Parathyroid adenoma (tissue), 2 donors: ENCODE data around the gene CAMSAP2.

Experiments
- H2AFZ ChIP-seq: fragments of 300-600 bp; sonication (generic); one replicate; pipeline ENCODE4 v1.7.0; 2017; ENCODE audit warnings: antibody characterized with exemption, mild to moderate bottlenecking
- H3K27ac ChIP-seq: fragments of 300-600 bp; sonication (generic); one replicate; pipeline ENCODE4 v1.7.0; 2017
- H3K27me3 ChIP-seq: fragments of 300-600 bp; sonication (generic); one replicate; pipeline ENCODE4 v1.7.0; 2017; ENCODE audit warnings: low read length; ENCODE audit not compliant: control insufficient read depth, insufficient read depth
- H3K36me3 ChIP-seq: fragments of 300-600 bp; sonication (generic); one replicate; pipeline ENCODE4 v1.7.0; 2017; ENCODE audit warnings: low read length; ENCODE audit not compliant: control insufficient read depth, insufficient read depth
- H3K4me1 ChIP-seq: fragments of 300-600 bp; sonication (generic); one replicate; pipeline ENCODE4 v1.7.0; 2017; ENCODE audit warnings: control low read depth
- H3K4me2 ChIP-seq: fragments of 300-600 bp; sonication (generic); one replicate; pipeline ENCODE4 v1.7.0; 2017; ENCODE audit warnings: low read length
- H3K4me3 ChIP-seq: fragments of 300-600 bp; sonication (generic); one replicate; pipeline ENCODE4 v1.7.0; 2017; ENCODE audit warnings: low read depth, low read length
- H3K79me2 ChIP-seq: fragments of 300-600 bp; sonication (generic); one replicate; pipeline ENCODE4 v1.7.0; 2017; ENCODE audit warnings: control low read depth
- H3K9ac ChIP-seq: fragments of 300-600 bp; sonication (generic); one replicate; pipeline ENCODE4 v1.7.0; 2017; ENCODE audit warnings: mild to moderate bottlenecking
- H3K9me3 ChIP-seq: fragments of 300-600 bp; sonication (generic); one replicate; pipeline ENCODE4 v1.7.0; 2017; ENCODE audit warnings: low read length; ENCODE audit not compliant: control insufficient read depth
- CTCF ChIP-seq: fragments of 300-600 bp; sonication (generic); IDR thresholded peaks from one replicate; pipeline ENCODE4 v1.7.0; 2017; ENCODE audit warnings: antibody characterized with exemption, mild to moderate bottlenecking
- donor health status: primary hyperparathyroidism.

Gene CAMSAP2

GRCh38 chr1:200874694-200875093 lies 136.0 kb downstream of the CAMSAP2 start:
- H3K4me1 ChIP-seq = no peaks in the 10 kb centered on the region

GRCh38 chr1:200875416-200875815 lies 136.7 kb downstream of the CAMSAP2 start:
- TF ChIP-seq CTCF = no peak

More at GRCh38 chr1:200874694-200875093, 136.0 kb downstream of the CAMSAP2 start:
- Histone ChIP-seq H3K4me3 (no peak overlapping the region), H3K79me2 (no peaks in the 10 kb centered on the region), H3K9ac (no peak overlapping the region), H3K4me2 (no peak overlapping the region), H3K27me3 (peaks cover 4% of the 10 kb centered on the region), H3K36me3 (no peaks in the 10 kb centered on the region), H3K9me3 (no peaks in the 10 kb centered on the region), H3K27ac (no peak overlapping the region), H2AFZ (no peak overlapping the region)
- TF ChIP-seq CTCF = no peak

GRCh38 chr1:200877010-200877409 lies 138.3 kb downstream of the CAMSAP2 start:
- Histone ChIP-seq H3K9ac (no peak overlapping the region), H3K4me2 (no peak overlapping the region), H3K9me3 (no peaks in the 10 kb centered on the region), H3K27ac (no peak overlapping the region), H3K27me3 (peaks cover 4% of the 10 kb centered on the region), H3K4me1 (no peaks in the 10 kb centered on the region), H3K4me3 (no peak overlapping the region), H3K36me3 (no peaks in the 10 kb centered on the region), H3K79me2 (no peaks in the 10 kb centered on the region), H2AFZ (no peak overlapping the region)
- TF ChIP-seq CTCF = no peak

More at GRCh38 chr1:200875416-200875815, 136.7 kb downstream of the CAMSAP2 start:
- H3K9me3 ChIP-seq = no peaks in the 10 kb centered on the region
- H3K9ac ChIP-seq = no peak overlapping the region
- H3K4me3 ChIP-seq = no peak overlapping the region
- no peak overlapping the region for H2AFZ ChIP-seq
- no peaks in the 10 kb centered on the region for H3K79me2 ChIP-seq
- H3K4me2 ChIP-seq = no peak overlapping the region
- no peak overlapping the region for H3K27ac ChIP-seq
- peaks cover 4% of the 10 kb centered on the region for H3K27me3 ChIP-seq
- no peaks in the 10 kb centered on the region for H3K4me1 ChIP-seq
- H3K36me3 ChIP-seq = no peaks in the 10 kb centered on the region

- no peak overlapping the region for H3K4me2 ChIP-seq
- no peaks in the 10 kb centered on the region for H3K36me3 ChIP-seq
- no peak for TF ChIP-seq CTCF
- H3K4me3 ChIP-seq = no peak overlapping the region
- peaks cover 4% of the 10 kb centered on the region for H3K27me3 ChIP-seq
- no peak overlapping the region for H2AFZ ChIP-seq
- H3K9me3 ChIP-seq = no peaks in the 10 kb centered on the region
- no peaks in the 10 kb centered on the region for H3K79me2 ChIP-seq
- H3K9ac ChIP-seq = no peak overlapping the region
- no peak overlapping the region for H3K27ac ChIP-seq
- H3K4me1 ChIP-seq = no peaks in the 10 kb centered on the region
Observed at GRCh38 chr1:200877839-200878551, 139.3 kb downstream of the CAMSAP2 start.

GRCh38 chr1:200880212-200880611 lies 141.5 kb downstream of the CAMSAP2 start:
- H3K27me3 ChIP-seq = no peaks in the 10 kb centered on the region
- H2AFZ ChIP-seq = no peak overlapping the region
- no peaks in the 10 kb centered on the region for H3K4me1 ChIP-seq
- no peaks in the 10 kb centered on the region for H3K9me3 ChIP-seq
- no peak for TF ChIP-seq CTCF
- H3K79me2 ChIP-seq = no peaks in the 10 kb centered on the region
- no peaks in the 10 kb centered on the region for H3K36me3 ChIP-seq
- H3K4me2 ChIP-seq = no peak overlapping the region
- H3K27ac ChIP-seq = no peak overlapping the region
- no peak overlapping the region for H3K4me3 ChIP-seq
- H3K9ac ChIP-seq = no peak overlapping the region
